Effector memory CD4-positive, alpha-beta T cell (primary cell): ENCODE measurements around the gene ULK1.
"Not testable (repeated sequence)": the region's sequence is repeated elsewhere in the genome, so short reads cannot be mapped to it uniquely, and the experiment has no call there.

Experiments
- DNase-seq, 3 donors: peaks; one replicate each; pipeline ENCODE4 v3.0.0-alpha.2; 2020
- H3K27ac ChIP-seq: 2 replicates; pipeline ENCODE4 v1.7.0; 2013; ENCODE audit warnings: mild to moderate bottlenecking, low read length, moderate library complexity; ENCODE audit not compliant: insufficient read depth, poor library complexity, severe bottlenecking
- H3K27me3 ChIP-seq: replicated peaks from 2 replicates; pipeline ENCODE4 v1.7.0; 2013; ENCODE audit warnings: mild to moderate bottlenecking, low read length; ENCODE audit not compliant: insufficient read depth, control insufficient read depth, poor library complexity, severe bottlenecking
- H3K36me3 ChIP-seq: 2 replicates; pipeline ENCODE4 v1.7.0; 2013; ENCODE audit warnings: mild to moderate bottlenecking, low read length, moderate library complexity; ENCODE audit not compliant: control insufficient read depth, insufficient read depth
- H3K4me1 ChIP-seq: 2 replicates; pipeline ENCODE4 v1.7.0; 2013; ENCODE audit warnings: low read length, mild to moderate bottlenecking; ENCODE audit not compliant: control insufficient read depth, insufficient read depth, poor library complexity, severe bottlenecking
- H3K4me3 ChIP-seq: 2 replicates; pipeline ENCODE4 v1.7.0; 2013; ENCODE audit warnings: low read length, low read depth, mild to moderate bottlenecking; ENCODE audit not compliant: insufficient read depth, poor library complexity, severe bottlenecking
- H3K9me3 ChIP-seq: 2 replicates; pipeline ENCODE4 v1.7.0; 2013; ENCODE audit warnings: mild to moderate bottlenecking, low read length, moderate library complexity; ENCODE audit not compliant: control insufficient read depth

ULK1 gene

DNA sequence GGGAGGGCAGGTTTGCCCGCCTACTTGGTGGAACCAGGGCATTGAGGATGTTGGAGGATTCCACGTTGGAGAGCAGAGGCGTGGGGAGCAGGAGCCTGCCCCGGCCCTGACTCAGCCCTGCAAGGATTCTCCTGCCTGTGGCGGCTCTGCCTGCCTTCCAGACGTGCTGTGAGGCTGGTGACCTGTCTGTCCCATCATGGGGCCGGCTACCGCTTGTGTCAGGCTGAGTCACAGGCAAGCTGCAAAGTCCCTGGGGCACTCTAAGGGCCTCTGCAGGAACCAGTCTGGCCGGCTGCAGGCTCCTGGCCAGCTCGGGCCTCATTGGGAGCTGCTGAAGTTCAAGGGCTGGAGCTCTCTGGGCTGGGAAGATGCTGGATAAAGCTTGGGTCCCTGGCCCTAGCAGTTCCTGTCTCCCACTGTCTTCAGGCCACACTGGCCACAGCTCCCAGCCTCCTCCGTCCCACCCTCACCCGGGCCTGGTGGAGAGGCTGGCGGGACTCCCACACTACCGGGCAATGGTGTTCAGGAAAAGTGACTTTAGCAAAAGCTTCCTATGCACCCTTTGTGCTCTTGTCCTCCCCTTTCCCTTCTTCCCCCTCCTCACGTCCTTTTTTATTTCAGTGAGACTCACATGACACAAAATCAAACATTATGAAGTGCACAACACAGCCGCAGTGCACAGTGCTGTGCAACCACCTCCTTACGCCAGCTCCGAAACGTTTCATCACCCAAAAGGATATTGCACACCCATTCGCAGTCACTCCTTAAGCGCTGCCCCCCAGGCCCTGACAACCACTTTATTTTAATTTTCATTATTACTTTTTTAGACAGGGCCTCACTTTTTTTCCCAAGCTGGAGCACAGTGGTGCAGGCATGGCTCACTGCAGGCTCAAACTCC lies 22.0 kb upstream of the ULK1 start:
- Histone ChIP-seq H3K27ac (no peak overlapping the region), H3K27me3 (no peaks in the 10 kb centered on the region), H3K4me1 (no peaks in the 10 kb centered on the region), H3K36me3 (no peaks in the 10 kb centered on the region), H3K9me3 (no peaks in the 10 kb centered on the region), H3K4me3 (no peak overlapping the region)
- DNase-seq = no peak

DNA sequence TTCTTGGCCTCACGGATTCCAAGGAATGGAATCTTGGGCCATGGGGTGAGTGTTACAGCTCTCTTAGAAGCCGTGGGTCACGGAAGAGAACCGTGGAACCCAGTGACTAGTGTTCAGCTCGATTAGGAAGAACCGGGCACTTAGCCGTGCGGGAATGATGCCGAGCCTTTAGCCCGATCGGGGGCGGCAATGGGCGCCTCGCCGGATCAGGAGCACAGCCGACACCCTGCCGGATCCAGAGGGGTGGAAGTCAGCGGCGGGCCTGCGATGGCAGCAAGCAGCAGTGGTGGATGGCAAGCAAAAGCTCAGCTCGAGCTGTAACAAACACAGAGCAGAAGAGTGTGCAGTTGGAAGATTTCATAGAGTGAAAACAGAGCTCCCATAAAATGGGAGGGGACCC lies 21.1 kb upstream of the ULK1 start:
- H3K4me1 ChIP-seq = no peaks in the 10 kb centered on the region
- H3K27ac ChIP-seq = no peak overlapping the region
- DNase-seq = no peak
- H3K9me3 ChIP-seq = no peaks in the 10 kb centered on the region
- no peak overlapping the region for H3K4me3 ChIP-seq
- H3K36me3 ChIP-seq = no peaks in the 10 kb centered on the region
- H3K27me3 ChIP-seq = no peaks in the 10 kb centered on the region

GRCh38 chr12:131874972-131875371 lies 19.4 kb upstream of the ULK1 start:
- H3K4me1 ChIP-seq, H3K9me3 ChIP-seq, H3K4me3 ChIP-seq, H3K36me3 ChIP-seq, H3K27me3 ChIP-seq, H3K27ac ChIP-seq, DNase-seq: not testable (repeated sequence)

- not testable (repeated sequence) for H3K27me3 ChIP-seq, H3K27ac ChIP-seq, DNase-seq
These were observed 17.2 kb upstream of the ULK1 start for GRCh38 chr12:131877216-131877615.

DNA sequence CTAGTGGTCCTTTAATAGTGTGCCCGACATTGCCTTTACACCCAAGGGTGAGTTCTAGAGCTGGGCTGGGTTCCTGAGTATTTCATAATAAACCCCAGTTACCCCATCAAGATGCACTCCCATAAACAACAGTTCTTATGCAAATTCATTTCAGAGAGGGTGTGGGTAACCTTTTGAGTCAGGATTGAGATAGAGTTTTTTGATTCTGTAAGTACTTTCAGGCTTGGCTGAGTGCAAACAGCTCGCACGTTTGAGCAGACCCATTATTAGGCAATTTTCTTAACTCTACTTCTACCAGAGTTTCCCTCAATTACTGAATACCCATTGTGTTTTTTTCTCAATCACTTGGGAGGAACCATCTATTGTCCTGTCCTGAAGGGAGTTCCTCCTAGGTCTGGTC lies 16.0 kb upstream of the ULK1 start:
- H3K36me3 ChIP-seq, H3K4me3 ChIP-seq, H3K9me3 ChIP-seq, H3K4me1 ChIP-seq, DNase-seq, H3K27me3 ChIP-seq, H3K27ac ChIP-seq: not testable (repeated sequence)

More at GRCh38 chr12:131877216-131877615, 17.2 kb upstream of the ULK1 start:
- H3K9me3 ChIP-seq, H3K4me1 ChIP-seq, H3K4me3 ChIP-seq, H3K36me3 ChIP-seq: not testable (repeated sequence)

GRCh38 chr12:131882804-131883520 lies 11.5 kb upstream of the ULK1 start:
- H3K9me3 ChIP-seq = no peaks in the 10 kb centered on the region
- H3K27ac ChIP-seq = no peak overlapping the region
- no peak overlapping the region for H3K4me3 ChIP-seq
- no peaks in the 10 kb centered on the region for H3K36me3 ChIP-seq
- no peaks in the 10 kb centered on the region for H3K27me3 ChIP-seq
- no peak for DNase-seq
- H3K4me1 ChIP-seq = no peaks in the 10 kb centered on the region

DNA sequence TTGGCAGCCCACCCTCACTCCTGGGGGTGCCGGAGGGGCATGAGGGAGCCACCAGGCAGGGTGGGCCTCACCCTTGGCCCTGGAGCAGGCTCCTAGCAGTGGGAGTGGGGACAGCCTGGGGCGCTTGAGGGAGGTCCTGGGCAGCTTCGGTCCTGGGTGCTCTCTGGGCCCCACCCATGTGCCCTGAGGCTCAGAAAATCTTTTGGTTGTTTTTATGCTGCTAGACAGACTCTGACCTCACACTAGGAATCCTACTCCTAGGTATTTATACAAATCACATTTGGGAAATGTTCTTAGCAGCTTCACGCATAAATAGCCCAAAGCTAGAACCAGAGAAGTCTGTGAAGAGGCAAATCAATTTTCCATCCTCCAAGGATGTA lies 10.9 kb upstream of the ULK1 start:
- H3K36me3 ChIP-seq = no peaks in the 10 kb centered on the region
- DNase-seq = no peak
- no peaks in the 10 kb centered on the region for H3K27me3 ChIP-seq
- H3K4me3 ChIP-seq = no peak overlapping the region
- H3K4me1 ChIP-seq = no peaks in the 10 kb centered on the region
- no peak overlapping the region for H3K27ac ChIP-seq
- no peaks in the 10 kb centered on the region for H3K9me3 ChIP-seq

GRCh38 chr12:131885076-131885475 lies 9.3 kb upstream of the ULK1 start:
- DNase-seq, H3K9me3 ChIP-seq, H3K4me1 ChIP-seq, H3K4me3 ChIP-seq, H3K36me3 ChIP-seq, H3K27ac ChIP-seq, H3K27me3 ChIP-seq: not testable (repeated sequence)

- Histone ChIP-seq H3K27ac (no peak overlapping the region), H3K4me1 (no peaks in the 10 kb centered on the region), H3K4me3 (no peak overlapping the region), H3K36me3 (no peaks in the 10 kb centered on the region), H3K27me3 (no peaks in the 10 kb centered on the region), H3K9me3 (no peaks in the 10 kb centered on the region)
- DNase-seq = no peak
These were observed 8.8 kb upstream of the ULK1 start for GRCh38 chr12:131885543-131886057.

GRCh38 chr12:131891722-131892121 lies 2.7 kb upstream of the ULK1 start:
- H3K27me3 ChIP-seq, H3K27ac ChIP-seq, H3K4me3 ChIP-seq, H3K9me3 ChIP-seq, DNase-seq, H3K36me3 ChIP-seq: not testable (repeated sequence)
- H3K4me1 ChIP-seq = peaks cover 15% of the 10 kb centered on the region
